Measurements from ENCODE around the gene MYL9. TPM values are rescaled to one million over a fixed set of nuclear protein-coding genes. Genes with fewer than 3 reads are reported as not detected.
"Not testable (repeated sequence)": the region's sequence is repeated elsewhere in the genome, so short reads cannot be mapped to it uniquely, and the experiment has no call there.

MYL9 gene
- total RNA-seq, 2 experiments from 2014 or later = not detected

DNA sequence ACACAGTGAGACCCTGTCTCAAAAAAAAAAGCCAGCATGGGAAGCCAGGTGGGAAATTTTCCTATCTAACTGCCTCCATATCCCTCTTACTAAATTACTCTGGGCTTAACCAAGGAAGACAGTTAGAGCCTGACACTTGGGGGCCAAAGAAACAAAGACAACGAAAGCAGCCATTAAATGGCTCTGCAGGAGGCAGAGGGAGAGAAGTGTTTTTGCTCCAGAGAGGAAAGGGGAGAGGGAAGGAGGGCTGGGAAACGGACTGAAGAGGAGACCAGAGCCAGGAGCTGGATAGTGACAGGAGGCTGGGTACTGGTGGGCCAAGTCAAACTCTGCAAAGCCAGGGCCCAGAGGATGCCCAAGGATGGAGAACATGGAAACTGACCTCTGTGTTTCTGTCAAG is 21.4 kb downstream of the MYL9 start:
- no TSS peak for BruUV-seq (replicated peaks)
- intact Hi-C loops (cut with micrococcal nuclease; ENCODE audit: unreplicated experiment) = no loop called here
- no peak overlapping the region for H3K27ac ChIP-seq (ENCODE audit: low read depth, low read length, poor library complexity, severe bottlenecking)
- H3K79me2 ChIP-seq (ENCODE audit: insufficient read depth, low read depth, low read length) = no peaks in the 10 kb centered on the region
- peaks cover 7% of the 10 kb centered on the region; the same call in 1 of the 2 replicates for H3K36me3 ChIP-seq (ENCODE audit: insufficient read depth, low read length)
- no peak overlapping the region for H2AFZ ChIP-seq (ENCODE audit: low read length)
- H3K9me3 ChIP-seq (ENCODE audit: low read length) = peaks cover 6% of the 10 kb centered on the region; the same call in 1 of the 2 replicates
- DNase-seq (ENCODE audit: low spot score) = no peak
- ChIA-PET POLR2A (no interaction called here), CTCF (ENCODE audit: unreplicated experiment) (no interaction called here)
- no peak overlapping the region for H3K4me3 ChIP-seq (ENCODE audit: low read depth, low read length, poor library complexity, severe bottlenecking)
- no peaks in the 10 kb centered on the region for H3K4me1 ChIP-seq (ENCODE audit: insufficient read depth, low read length, poor library complexity, severe bottlenecking)
- no peaks in the 10 kb centered on the region for H3K9me2 ChIP-seq (ENCODE audit: insufficient read depth, low read length)
- TF ChIP-seq EZH2phosphoT487 (IDR thresholded peaks at IDR 0.05; ENCODE audit: borderline replicate concordance, low read depth, low read length) = no peak
- TF ChIP-seq, protein P1, sequence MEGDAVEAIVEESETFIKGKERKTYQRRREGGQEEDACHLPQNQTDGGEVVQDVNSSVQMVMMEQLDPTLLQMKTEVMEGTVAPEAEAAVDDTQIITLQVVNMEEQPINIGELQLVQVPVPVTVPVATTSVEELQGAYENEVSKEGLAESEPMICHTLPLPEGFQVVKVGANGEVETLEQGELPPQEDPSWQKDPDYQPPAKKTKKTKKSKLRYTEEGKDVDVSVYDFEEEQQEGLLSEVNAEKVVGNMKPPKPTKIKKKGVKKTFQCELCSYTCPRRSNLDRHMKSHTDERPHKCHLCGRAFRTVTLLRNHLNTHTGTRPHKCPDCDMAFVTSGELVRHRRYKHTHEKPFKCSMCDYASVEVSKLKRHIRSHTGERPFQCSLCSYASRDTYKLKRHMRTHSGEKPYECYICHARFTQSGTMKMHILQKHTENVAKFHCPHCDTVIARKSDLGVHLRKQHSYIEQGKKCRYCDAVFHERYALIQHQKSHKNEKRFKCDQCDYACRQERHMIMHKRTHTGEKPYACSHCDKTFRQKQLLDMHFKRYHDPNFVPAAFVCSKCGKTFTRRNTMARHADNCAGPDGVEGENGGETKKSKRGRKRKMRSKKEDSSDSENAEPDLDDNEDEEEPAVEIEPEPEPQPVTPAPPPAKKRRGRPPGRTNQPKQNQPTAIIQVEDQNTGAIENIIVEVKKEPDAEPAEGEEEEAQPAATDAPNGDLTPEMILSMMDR (conservative IDR thresholded peaks at IDR 0.05; ENCODE audit: low read length) = no peak
- H3K4me2 ChIP-seq (ENCODE audit: low read length) = no peak overlapping the region
- no peaks in the 10 kb centered on the region for H4K20me1 ChIP-seq (ENCODE audit: insufficient read depth, low read length)

DNA sequence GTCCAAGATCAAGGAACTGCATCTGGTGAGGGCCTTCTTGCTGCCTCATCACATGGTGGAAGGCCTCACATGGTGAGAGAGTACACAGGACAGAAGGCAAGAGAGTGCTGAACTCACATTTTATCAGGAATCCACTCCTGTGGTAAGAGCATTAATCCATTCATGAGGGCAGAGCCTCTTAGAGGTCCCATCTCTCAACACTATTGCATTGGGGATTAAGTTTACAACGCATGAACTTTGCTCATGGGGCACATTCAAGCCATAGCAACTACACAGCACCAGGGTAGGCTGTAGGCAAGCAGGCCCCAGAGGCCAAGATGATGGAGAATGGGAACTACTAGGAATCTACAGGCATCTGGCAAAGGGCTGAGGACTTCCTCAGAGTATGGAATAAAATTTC is 22.1 kb downstream of the MYL9 start:
- Histone ChIP-seq H2AFZ (ENCODE audit: low read length) (no peak overlapping the region), H3K36me3 (ENCODE audit: insufficient read depth, low read length) (peaks cover 7% of the 10 kb centered on the region; the same call in 1 of the 2 replicates), H3K4me2 (ENCODE audit: low read length) (no peak overlapping the region), H3K4me3 (ENCODE audit: low read depth, low read length, poor library complexity, severe bottlenecking) (no peak overlapping the region), H4K20me1 (ENCODE audit: insufficient read depth, low read length) (no peaks in the 10 kb centered on the region), H3K27ac (ENCODE audit: low read depth, low read length, poor library complexity, severe bottlenecking) (no peak overlapping the region), H3K79me2 (ENCODE audit: insufficient read depth, low read depth, low read length) (no peaks in the 10 kb centered on the region), H3K9me2 (ENCODE audit: insufficient read depth, low read length) (no peaks in the 10 kb centered on the region), H3K9me3 (ENCODE audit: low read length) (peaks cover 6% of the 10 kb centered on the region; the same call in 1 of the 2 replicates), H3K4me1 (ENCODE audit: insufficient read depth, low read length, poor library complexity, severe bottlenecking) (no peaks in the 10 kb centered on the region)
- no peak for DNase-seq (ENCODE audit: low spot score)
- POLR2A ChIA-PET = no interaction called here
- no peak for TF ChIP-seq EZH2phosphoT487 (IDR thresholded peaks at IDR 0.05; ENCODE audit: borderline replicate concordance, low read depth, low read length)
- TF ChIP-seq, protein P1 (conservative IDR thresholded peaks at IDR 0.05; ENCODE audit: low read length) = no peak
- BruUV-seq (replicated peaks) = no TSS peak
- CTCF ChIA-PET (ENCODE audit: unreplicated experiment) = no interaction called here
- intact Hi-C loops (cut with micrococcal nuclease; ENCODE audit: unreplicated experiment) = no loop called here

DNA sequence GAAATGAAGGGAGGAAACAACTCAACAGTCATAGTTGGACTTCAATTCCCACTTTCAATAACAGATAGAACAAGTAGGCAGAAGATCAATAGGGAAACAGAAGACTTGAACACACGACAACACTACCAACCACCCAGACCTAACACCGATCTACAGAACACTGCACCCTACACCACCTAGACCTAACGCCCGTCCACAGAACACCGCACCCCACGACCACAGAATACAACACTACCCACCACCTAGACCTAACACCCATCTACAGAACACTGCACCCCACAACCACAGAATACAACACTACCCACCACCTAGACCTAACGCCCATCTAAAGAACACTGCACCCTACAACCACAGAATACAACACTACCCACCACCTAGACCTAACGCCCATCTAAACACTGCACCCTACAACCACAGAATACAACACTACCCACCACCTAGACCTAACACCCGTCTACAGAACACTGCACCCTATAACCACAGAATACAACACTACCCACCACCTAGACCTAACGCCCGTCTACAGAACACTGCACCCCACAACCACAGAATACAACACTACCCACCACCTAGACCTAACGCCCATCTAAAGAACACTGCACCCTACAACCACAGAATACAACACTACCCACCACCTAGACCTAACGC is 22.9 kb downstream of the MYL9 start:
- H3K9me2 ChIP-seq (ENCODE audit: insufficient read depth, low read length); BruUV-seq (replicated peaks); DNase-seq (ENCODE audit: low spot score); H3K4me3 ChIP-seq (ENCODE audit: low read depth, low read length, poor library complexity, severe bottlenecking); intact Hi-C loops (cut with micrococcal nuclease; ENCODE audit: unreplicated experiment); H3K79me2 ChIP-seq (ENCODE audit: insufficient read depth, low read depth, low read length); CTCF ChIA-PET (ENCODE audit: unreplicated experiment); H3K4me2 ChIP-seq (ENCODE audit: low read length); H3K27ac ChIP-seq (ENCODE audit: low read depth, low read length, poor library complexity, severe bottlenecking); H2AFZ ChIP-seq (ENCODE audit: low read length); H3K9me3 ChIP-seq (ENCODE audit: low read length); H4K20me1 ChIP-seq (ENCODE audit: insufficient read depth, low read length); POLR2A ChIA-PET; H3K36me3 ChIP-seq (ENCODE audit: insufficient read depth, low read length); H3K4me1 ChIP-seq (ENCODE audit: insufficient read depth, low read length, poor library complexity, severe bottlenecking): not testable (repeated sequence)

DNA sequence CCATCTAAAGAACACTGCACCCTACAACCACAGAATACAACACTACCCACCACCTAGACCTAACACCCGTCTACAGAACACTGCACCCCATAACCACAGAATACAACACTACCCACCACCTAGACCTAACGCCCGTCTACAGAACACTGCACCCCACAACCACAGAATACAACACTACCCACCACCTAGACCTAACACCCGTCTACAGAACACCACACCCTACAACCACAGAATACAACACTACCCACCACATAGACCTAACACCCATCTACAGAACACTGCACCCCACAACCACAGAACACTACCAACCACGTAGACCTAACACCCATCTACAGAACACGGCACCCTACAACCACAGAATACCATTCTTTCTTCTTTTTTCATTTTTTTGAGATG is 23.4 kb downstream of the MYL9 start:
- BruUV-seq (replicated peaks); H3K27ac ChIP-seq (ENCODE audit: low read depth, low read length, poor library complexity, severe bottlenecking); H3K9me3 ChIP-seq (ENCODE audit: low read length); intact Hi-C loops (cut with micrococcal nuclease; ENCODE audit: unreplicated experiment); H4K20me1 ChIP-seq (ENCODE audit: insufficient read depth, low read length); H3K36me3 ChIP-seq (ENCODE audit: insufficient read depth, low read length); H2AFZ ChIP-seq (ENCODE audit: low read length); H3K4me2 ChIP-seq (ENCODE audit: low read length); DNase-seq (ENCODE audit: low spot score); H3K4me1 ChIP-seq (ENCODE audit: insufficient read depth, low read length, poor library complexity, severe bottlenecking); CTCF ChIA-PET (ENCODE audit: unreplicated experiment); H3K9me2 ChIP-seq (ENCODE audit: insufficient read depth, low read length); POLR2A ChIA-PET; H3K4me3 ChIP-seq (ENCODE audit: low read depth, low read length, poor library complexity, severe bottlenecking); H3K79me2 ChIP-seq (ENCODE audit: insufficient read depth, low read depth, low read length): not testable (repeated sequence)
